Iris pigment epithelial cell (primary cell): ENCODE results near the gene PTCH2.

Experiments
- DNase-seq: peaks from one replicate; pipeline ENCODE4 v3.0.0-alpha.2; 2011; ENCODE audit warnings: low read depth

Gene PTCH2

DNA sequence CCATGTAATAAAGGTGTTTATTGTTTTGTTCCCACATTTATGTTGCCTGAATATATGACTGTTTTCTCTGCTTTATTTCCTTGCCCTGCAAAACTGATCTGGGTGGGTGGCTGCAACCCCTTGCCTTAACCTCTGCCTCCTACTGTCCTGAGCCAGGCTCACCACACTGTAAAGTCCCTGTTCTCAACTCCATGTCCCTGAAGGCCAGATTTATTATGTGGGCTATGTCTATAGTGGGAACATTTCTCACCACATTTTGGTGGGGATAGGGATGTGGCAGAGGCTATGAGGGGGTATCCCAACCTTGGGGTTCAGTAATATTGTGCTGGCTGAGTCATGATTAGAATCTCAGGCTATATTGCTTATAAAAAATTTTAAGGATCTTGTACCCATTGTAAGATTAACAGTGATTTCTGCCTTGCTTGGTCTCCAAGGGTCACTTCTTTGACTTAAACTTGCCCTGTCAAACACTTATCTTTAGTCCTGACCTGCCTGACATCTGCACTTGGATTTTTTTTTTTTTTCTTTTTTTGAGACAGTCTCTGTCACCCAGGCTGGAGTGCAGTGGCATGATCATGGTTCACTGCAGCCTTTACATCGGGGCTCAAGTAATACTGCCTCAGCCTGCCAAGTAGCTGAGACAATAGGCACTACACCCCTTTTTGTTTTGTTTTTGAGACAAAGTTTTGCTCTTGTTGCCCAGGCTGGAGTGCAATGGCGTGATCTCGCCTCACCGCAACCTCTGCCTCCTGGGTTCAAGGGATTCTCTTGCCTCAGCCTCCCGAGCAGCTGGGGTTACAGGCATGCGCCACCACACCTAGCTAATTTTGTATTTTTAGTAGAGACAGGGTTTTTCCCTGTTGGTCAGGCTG, 64.1 kb downstream of the PTCH2 start:
- no peak for DNase-seq

- no peak for DNase-seq
Measured at GRCh38 chr1:44777969-44778635, 65.0 kb downstream of the PTCH2 start.

- DNase-seq, result no peak
Measured at GRCh38 chr1:44777547-44777946, 65.5 kb downstream of the PTCH2 start.

DNA sequence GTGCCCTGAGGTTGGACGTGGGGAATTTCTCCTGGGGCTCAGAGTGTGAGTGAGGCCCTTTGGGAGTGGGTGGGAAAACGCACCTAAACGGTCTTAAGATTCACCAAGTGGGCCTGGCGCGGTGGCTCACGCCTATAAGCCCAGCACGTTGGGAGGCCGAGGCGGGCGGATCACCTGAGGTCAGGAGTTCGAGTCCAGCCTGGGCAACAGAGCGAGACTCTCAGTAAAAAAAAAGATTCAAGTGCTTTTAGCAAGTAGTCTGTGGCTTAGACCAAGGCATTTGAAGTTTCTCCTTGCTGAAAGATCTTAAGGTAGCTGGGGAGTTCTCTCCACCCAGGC, 66.4 kb downstream of the PTCH2 start:
- DNase-seq, result no peak

- DNase-seq, result peak; percentile 24
Measured at GRCh38 chr1:44775930-44776729, 66.9 kb downstream of the PTCH2 start.

- peak; percentile 95 for DNase-seq
Measured at GRCh38 chr1:44775078-44775929, 67.7 kb downstream of the PTCH2 start, which contains the start of gene RPS8. RPS8 (plus strand) TSS chr1:44775540; CDS start chr1:44775597, 57 bp downstream.
